Effector memory CD4-positive, alpha-beta T cell (primary cell): ENCODE results near the gene FNDC3A.
"Not testable (repeated sequence)": the region's sequence is repeated elsewhere in the genome, so short reads cannot be mapped to it uniquely, and the experiment has no call there.

ENCODE experiments used
- DNase-seq, 3 donors: peaks; one replicate each; pipeline ENCODE4 v3.0.0-alpha.2; 2020
- H3K27ac ChIP-seq: 2 replicates; pipeline ENCODE4 v1.7.0; 2013; ENCODE audit warnings: mild to moderate bottlenecking, low read length, moderate library complexity; ENCODE audit not compliant: insufficient read depth, poor library complexity, severe bottlenecking
- H3K27me3 ChIP-seq: replicated peaks from 2 replicates; pipeline ENCODE4 v1.7.0; 2013; ENCODE audit warnings: mild to moderate bottlenecking, low read length; ENCODE audit not compliant: insufficient read depth, control insufficient read depth, poor library complexity, severe bottlenecking
- H3K36me3 ChIP-seq: 2 replicates; pipeline ENCODE4 v1.7.0; 2013; ENCODE audit warnings: mild to moderate bottlenecking, low read length, moderate library complexity; ENCODE audit not compliant: control insufficient read depth, insufficient read depth
- H3K4me1 ChIP-seq: 2 replicates; pipeline ENCODE4 v1.7.0; 2013; ENCODE audit warnings: low read length, mild to moderate bottlenecking; ENCODE audit not compliant: control insufficient read depth, insufficient read depth, poor library complexity, severe bottlenecking
- H3K4me3 ChIP-seq: 2 replicates; pipeline ENCODE4 v1.7.0; 2013; ENCODE audit warnings: low read length, low read depth, mild to moderate bottlenecking; ENCODE audit not compliant: insufficient read depth, poor library complexity, severe bottlenecking
- H3K9me3 ChIP-seq: 2 replicates; pipeline ENCODE4 v1.7.0; 2013; ENCODE audit warnings: mild to moderate bottlenecking, low read length, moderate library complexity; ENCODE audit not compliant: control insufficient read depth

Gene FNDC3A

GRCh38 chr13:49124693-49125304, 149.1 kb downstream of the FNDC3A start:
- H3K27ac ChIP-seq: no peak overlapping the region
- DNase-seq: no peak
- H3K4me1 ChIP-seq: no peaks in the 10 kb centered on the region
- no peaks in the 10 kb centered on the region for H3K9me3 ChIP-seq
- H3K4me3 ChIP-seq: no peak overlapping the region
- H3K27me3 ChIP-seq: no peaks in the 10 kb centered on the region
- no peaks in the 10 kb centered on the region for H3K36me3 ChIP-seq

- Histone ChIP-seq H3K4me3 (no peak overlapping the region), H3K27ac (no peak overlapping the region), H3K4me1 (no peaks in the 10 kb centered on the region), H3K27me3 (no peaks in the 10 kb centered on the region), H3K36me3 (peaks cover 1% of the 10 kb centered on the region), H3K9me3 (no peaks in the 10 kb centered on the region)
- DNase-seq: no peak
These were observed 150.3 kb downstream of the FNDC3A start for GRCh38 chr13:49125964-49126524.

- H3K4me3 ChIP-seq: no peak overlapping the region
- no peaks in the 10 kb centered on the region for H3K9me3 ChIP-seq
- no peaks in the 10 kb centered on the region for H3K4me1 ChIP-seq
- H3K36me3 ChIP-seq: peaks cover 33% of the 10 kb centered on the region
- no peaks in the 10 kb centered on the region for H3K27me3 ChIP-seq
- no peak overlapping the region for H3K27ac ChIP-seq
- no peak for DNase-seq
These were observed 156.8 kb downstream of the FNDC3A start for GRCh38 chr13:49132479-49133002.

- H3K27ac ChIP-seq: no peak overlapping the region
- no peaks in the 10 kb centered on the region for H3K9me3 ChIP-seq
- no peaks in the 10 kb centered on the region for H3K27me3 ChIP-seq
- no peak overlapping the region for H3K4me3 ChIP-seq
- H3K4me1 ChIP-seq: no peaks in the 10 kb centered on the region
- no peak for DNase-seq
- peaks cover 41% of the 10 kb centered on the region for H3K36me3 ChIP-seq
These were observed 158.6 kb downstream of the FNDC3A start for GRCh38 chr13:49134305-49134704.

GRCh38 chr13:49137138-49137643, 161.5 kb downstream of the FNDC3A start:
- H3K36me3 ChIP-seq: peaks cover 29% of the 10 kb centered on the region
- not testable (repeated sequence) for DNase-seq, H3K27ac ChIP-seq, H3K27me3 ChIP-seq, H3K4me1 ChIP-seq, H3K4me3 ChIP-seq, H3K9me3 ChIP-seq

- H3K27me3 ChIP-seq: no peaks in the 10 kb centered on the region
- H3K36me3 ChIP-seq: peaks cover 20% of the 10 kb centered on the region
- no peak for DNase-seq
- H3K9me3 ChIP-seq: no peaks in the 10 kb centered on the region
- H3K4me3 ChIP-seq: no peak overlapping the region
- no peak overlapping the region for H3K27ac ChIP-seq
- H3K4me1 ChIP-seq: no peaks in the 10 kb centered on the region
These were observed 165.3 kb downstream of the FNDC3A start for GRCh38 chr13:49140910-49141611.

GRCh38 chr13:49146950-49147355, 171.2 kb downstream of the FNDC3A start:
- Histone ChIP-seq H3K36me3 (peaks cover 10% of the 10 kb centered on the region), H3K27ac (peak overlapping the region; percentile 58), H3K9me3 (no peaks in the 10 kb centered on the region), H3K4me1 (no peaks in the 10 kb centered on the region), H3K4me3 (peak overlapping the region; percentile 31), H3K27me3 (no peaks in the 10 kb centered on the region)
- no peak for DNase-seq

- H3K36me3 ChIP-seq: peaks cover 13% of the 10 kb centered on the region
- DNase-seq: no peak
- H3K27ac ChIP-seq: no peak overlapping the region
These were observed 172.7 kb downstream of the FNDC3A start for GRCh38 chr13:49148405-49148804.

GRCh38 chr13:49157955-49158584, 182.4 kb downstream of the FNDC3A start:
- H3K27me3 ChIP-seq, H3K4me3 ChIP-seq, H3K36me3 ChIP-seq, H3K4me1 ChIP-seq, H3K9me3 ChIP-seq, DNase-seq, H3K27ac ChIP-seq: not testable (repeated sequence)

More at GRCh38 chr13:49148405-49148804, 172.7 kb downstream of the FNDC3A start:
- H3K9me3 ChIP-seq: no peaks in the 10 kb centered on the region
- no peak overlapping the region for H3K4me3 ChIP-seq
- no peaks in the 10 kb centered on the region for H3K27me3 ChIP-seq
- no peaks in the 10 kb centered on the region for H3K4me1 ChIP-seq
